NCI-H2107 (cell line): ENCODE measurements around the gene SEMA4D.

Source experiments
- DNase-seq: peaks from one replicate; lab custom pipeline; 2025; lab: John Stamatoyannopoulos, UW

SEMA4D gene

DNA sequence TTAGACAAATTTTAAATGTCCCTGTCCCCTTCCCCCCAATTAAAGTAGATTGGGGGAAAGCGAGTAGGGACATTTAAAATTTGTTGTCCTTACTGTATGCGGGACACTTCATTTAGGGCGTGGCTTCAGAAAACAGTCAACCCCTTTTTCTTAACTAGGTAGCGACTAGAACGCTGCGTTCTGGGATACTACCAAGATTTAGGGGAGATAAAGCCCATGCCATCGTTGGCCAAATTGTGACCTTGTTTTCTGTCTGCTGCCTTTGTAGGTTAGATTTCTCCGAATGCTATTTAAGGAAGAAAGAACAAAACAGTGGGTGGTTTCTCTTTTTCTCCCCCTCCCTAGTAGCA is 185.7 kb downstream of the SEMA4D start:
- no peak for DNase-seq

GRCh38 chr9:89311346-89312221 is 186.3 kb downstream of the SEMA4D start:
- DNase-seq, result no peak
